SK-MEL-5 (cell line): ENCODE data around the gene SFXN5. TPM values are rescaled to one million over a fixed set of nuclear protein-coding genes. Genes with fewer than 3 reads are reported as not detected.
A peak's percentile ranks its signal among the peaks of the same experiment; 100 is the strongest.
"Not testable (repeated sequence)": the region's sequence is repeated elsewhere in the genome, so short reads cannot be mapped to it uniquely, and the experiment has no call there.

Source experiments
- DNase-seq: peaks from one replicate; pipeline ENCODE4 v3.0.0-alpha.2; 2016; ENCODE audit warnings: low read depth, low spot score
- in situ Hi-C: cut with HindIII; loops from 2 replicates; pipeline ENCODE4 v1.10.0; 2016; ENCODE audit warnings: low sequenced_read_pairs, high pct_unique_total_duplicates, low pct_unique_long_range_greater_than_20kb
- polyA plus RNA-seq, 2 experiments: library from polyadenylated mRNA; depleted of rRNA; stranded (reverse); fragments of >200 nt; gene quantifications; 2 replicates each; pipeline ENCODE4 v1.2.3, GENCODE V29; 2015
- total RNA-seq: library from RNA; depleted of rRNA; stranded (reverse); fragments of >200 nt; shearing (Covaris generic); gene quantifications from 2 replicates; pipeline ENCODE4 v1.2.3, GENCODE V29; 2014; rRNA removed

Gene SFXN5, protein sequence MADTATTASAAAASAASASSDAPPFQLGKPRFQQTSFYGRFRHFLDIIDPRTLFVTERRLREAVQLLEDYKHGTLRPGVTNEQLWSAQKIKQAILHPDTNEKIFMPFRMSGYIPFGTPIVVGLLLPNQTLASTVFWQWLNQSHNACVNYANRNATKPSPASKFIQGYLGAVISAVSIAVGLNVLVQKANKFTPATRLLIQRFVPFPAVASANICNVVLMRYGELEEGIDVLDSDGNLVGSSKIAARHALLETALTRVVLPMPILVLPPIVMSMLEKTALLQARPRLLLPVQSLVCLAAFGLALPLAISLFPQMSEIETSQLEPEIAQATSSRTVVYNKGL
- total RNA-seq, result 7.1 and 7.8 TPM in 2 replicates
- polyA plus RNA-seq (2015; cell fraction: cytosol; rRNA removed), result 6.1 and 9.7 TPM in 2 replicates
- polyA plus RNA-seq (2015; cell fraction: nucleus; rRNA removed), result 19.9 and 41.1 TPM in 2 replicates

DNA sequence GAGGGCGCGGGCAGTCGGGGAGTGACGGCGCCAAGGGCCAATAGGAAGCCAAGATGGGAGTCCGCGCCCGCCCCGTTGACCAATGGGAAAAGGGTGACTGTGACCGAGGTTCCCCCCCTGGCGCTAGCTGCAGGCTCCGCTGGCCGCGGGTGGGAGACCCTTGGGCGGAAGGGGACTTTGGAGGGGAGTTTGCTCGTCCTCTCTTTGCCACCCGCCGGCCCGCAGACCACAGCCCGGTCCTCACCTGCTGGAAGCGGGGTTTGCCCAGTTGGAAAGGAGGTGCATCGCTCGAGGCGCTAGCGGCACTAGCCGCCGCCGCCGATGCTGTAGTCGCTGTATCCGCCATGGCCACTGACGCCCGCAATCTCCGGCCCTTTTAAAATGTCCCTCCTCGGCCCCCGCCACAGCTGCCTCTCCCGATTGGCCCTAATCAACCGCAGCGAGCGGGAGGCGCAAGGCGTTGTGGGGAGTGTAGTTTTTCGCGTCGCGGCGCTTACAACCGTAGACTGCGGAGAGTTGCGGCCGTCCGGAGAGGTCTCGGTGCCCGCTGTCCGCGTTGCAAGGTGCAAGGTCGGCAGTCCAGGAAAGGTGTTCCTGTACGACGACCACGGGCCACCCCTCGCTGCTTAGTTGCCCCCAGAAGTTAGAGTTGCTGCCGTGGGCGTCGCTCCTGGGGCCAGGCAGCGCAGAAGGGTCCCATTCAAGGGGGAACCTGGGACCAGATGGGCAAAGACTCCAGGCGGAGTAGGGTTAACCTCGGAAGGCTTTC lies at the start of gene SFXN5:
TSS of gene SFXN5 (minus strand) at position 353 of the 769 bp plus-strand sequence. CDS start at position 346, 7 bp downstream.
- DNase-seq, result peak; percentile 97
- in situ Hi-C loops, result no loop called here

DNA sequence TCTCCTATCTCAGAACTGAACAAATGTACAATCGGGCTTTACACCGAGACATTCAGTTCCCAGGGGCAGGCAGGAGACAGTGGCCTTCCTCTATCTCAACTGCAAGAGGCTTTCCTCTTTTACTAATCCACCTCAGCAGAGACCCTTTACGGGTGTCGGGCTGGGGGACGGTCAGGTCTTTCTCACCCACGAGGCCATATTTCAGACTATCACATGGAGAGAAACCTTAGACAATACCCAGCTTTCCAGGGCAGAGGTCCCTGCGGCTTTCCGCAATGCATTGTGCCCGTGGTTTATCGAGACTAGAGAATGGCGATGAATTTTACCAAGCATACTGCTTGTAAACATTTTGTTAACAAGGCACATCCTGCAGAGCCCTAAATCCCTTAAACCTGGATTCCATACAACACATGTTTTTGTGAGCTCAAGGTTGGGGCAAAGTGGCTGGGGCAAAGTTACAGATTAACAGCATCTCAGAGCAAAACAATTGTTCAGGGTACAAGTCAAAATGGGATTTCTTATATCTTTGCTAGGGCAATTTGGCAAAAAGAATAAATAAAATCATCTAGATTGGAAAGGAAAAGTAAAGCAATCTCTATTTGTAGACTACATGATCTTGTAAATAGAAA lies 48.2 kb upstream of the SFXN5 start:
- in situ Hi-C loops, result not testable (repeated sequence)

DNA sequence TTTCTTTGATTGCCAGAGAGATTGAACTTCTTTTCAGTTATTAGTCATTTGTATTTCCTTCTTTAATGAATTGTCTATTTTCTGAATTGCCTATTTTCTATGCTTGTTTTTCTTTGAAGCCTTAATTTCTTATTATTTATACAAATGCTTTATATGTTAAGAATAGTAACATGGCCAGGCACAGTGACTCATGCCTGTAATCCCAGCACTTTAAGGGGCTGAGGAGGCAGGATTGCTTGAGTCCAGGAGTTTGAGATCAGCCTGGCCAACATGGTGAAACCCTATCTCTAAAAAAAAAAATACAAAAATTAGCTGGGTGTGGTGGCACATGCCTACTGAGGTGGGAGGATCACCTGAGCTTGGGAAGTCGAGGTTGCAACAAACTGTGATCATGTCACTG lies 45.9 kb upstream of the SFXN5 start:
- in situ Hi-C loops, result no loop called here
- DNase-seq, result no peak

More for the DNA sequence above, 48.2 kb upstream of the SFXN5 start:
- DNase-seq, result not testable (repeated sequence)

DNA sequence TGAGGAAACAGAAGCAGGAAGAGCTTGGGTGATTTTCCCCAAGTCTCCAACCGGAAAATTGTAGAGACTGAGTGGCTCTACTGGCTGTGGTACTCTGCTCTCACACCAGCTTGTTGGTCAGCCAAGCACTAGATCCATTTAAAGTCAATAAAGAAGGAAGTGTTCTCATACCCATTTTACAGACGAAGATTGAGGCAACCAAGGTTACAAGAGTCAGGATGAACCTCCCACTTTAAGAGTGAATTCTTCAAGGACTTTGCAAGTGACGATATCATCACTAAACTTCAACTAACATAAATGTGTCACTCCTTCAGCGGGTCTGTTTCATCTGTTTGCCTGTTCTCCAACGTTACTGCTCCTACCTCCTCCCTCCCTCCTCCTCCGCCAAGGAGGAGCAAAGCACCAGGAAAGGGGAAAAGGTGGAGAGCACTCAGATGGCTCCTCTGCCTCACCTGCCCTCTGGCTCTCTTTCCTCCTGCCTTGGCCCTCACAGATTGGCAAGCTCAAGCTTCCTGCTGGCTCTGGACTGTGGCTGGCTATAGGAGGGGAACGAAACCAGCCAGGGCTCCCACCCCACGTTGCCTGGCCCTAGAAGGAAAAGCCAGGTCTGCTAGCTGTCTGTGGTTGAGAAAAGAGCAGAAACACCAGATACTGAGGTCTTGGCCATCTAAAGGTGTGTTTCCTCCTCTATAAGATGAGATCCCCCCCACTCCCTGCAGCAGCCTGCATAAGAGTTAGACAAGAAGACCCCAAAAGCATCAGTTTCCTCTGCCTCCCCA lies 44.9 kb upstream of the SFXN5 start:
- in situ Hi-C loops, result no loop called here
- no peak for DNase-seq

DNA sequence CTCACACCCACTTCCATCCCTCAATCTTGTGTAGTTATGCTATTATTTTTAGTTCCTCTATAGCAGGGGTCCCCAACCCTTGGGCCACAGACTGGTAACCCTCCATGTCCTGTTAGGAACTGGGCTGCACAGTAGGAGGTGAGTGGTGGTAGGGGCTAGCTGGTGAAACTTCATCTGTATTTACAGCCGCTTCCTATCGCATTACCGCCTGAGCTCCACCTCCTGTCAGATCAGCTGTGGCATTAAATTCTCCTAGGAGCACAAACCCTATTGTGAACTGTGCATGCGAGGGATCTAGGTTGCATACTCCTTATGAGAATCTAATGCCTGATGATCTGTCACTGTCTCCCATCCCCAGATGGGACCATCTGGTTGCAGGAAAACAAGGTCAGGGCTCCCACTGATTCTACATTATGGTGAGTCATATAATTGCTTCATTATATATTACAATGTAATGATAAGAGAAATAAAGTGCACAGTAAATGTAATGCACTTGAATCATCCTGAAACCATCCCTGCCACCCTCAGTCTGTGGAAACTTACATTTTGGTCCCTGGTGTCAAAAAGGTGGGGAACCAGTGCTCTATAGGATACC lies 42.9 kb upstream of the SFXN5 start:
- DNase-seq, result no peak
- in situ Hi-C loops, result no loop called here

DNA sequence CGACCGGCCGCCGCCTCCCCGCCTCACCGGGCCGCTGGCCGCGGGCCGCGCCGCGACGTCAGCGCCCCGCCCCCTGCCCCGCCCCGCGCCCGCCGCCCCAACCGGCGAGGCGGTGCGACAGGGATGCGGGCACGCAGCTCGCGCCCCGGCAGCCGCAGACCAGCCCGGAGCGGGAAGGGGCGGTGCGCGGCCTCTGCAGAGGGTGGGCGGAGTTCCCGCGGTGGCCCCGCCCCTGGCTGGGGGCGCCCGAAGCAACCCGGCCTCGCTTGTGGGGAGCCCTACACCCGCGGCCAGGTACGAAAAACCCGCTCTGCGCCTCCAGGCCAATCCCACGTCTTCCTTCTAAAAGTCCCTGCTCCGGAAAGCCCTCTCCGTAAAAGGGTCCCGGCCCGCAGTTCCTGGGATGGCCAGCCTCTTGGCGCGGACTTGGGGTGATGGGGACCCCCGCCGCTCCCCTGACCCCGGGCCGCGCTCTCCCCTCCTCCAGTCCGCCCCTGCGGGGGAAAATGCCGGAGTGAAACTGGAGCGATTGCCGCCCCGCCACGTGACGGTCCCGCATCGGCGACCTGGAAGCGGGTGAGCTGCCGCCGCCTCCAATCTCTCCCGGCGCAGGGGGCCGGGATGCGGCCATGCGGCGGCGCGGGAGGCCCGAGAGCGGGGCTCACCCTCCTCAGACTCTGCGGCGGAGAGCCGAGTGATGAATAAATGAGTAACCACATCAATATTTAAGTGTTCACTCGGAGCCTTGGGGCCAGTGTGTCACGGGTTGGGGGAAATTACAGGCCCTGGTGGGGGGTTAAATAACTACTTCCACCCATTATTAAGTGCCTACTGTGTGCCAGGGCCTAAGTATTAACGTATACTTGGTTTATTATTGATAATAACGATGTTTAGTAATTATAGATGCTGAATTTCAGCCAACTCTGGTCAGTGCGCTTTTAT lies 41.7 kb upstream of the SFXN5 start, which contains the start of gene RAB11FIP5:
TSS of gene RAB11FIP5 (minus strand) at position 36 of the 942 bp plus-strand sequence. CDS start 171 bp downstream, outside the sequence.
- in situ Hi-C loops, result no loop called here

DNA sequence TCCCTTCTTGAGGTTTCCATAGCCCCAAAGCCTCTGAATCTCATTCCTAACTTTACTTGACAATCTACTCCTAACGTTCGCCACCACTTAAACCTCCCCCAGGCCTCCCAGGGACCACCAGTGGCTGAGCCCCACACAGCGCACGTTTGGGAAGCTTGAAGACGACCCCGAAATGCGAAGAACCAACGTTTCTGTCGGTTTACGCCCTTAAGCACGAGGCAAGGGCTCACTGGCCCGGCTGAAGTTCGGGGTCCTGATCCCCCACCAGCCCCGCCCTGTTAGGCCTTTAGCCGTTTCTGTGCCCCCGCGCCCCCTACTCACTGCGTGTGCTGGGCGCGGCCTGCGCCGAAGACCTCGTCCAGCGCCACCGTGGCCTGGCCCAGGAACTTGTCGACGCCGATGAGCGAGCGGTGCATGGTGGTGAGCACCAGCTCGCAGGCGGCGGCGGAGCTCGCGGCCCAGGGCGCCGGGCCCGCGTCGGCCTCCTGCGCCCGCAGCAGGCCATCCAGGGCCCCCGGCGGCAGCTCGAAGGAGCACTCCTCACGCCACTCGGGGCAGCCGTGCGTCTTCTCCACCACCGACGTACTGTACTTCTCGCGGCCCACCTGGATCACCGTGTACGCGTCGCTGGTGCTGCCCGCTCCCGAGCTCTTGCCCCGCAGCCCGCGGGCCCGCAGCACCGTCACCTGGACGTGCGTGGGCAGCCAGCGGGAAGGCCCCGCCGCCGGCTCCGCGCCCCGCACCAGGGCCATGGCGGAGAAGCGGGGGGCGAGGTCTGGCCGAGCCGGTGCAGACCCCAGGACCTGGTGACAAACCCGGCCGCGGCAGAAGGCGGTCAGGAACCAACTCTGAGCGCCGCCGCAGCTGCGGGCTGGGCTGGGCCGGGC lies 40.8 kb upstream of the SFXN5 start:
- no peak for DNase-seq
- in situ Hi-C loops, result no loop called here

More for the DNA sequence above, 41.7 kb upstream of the SFXN5 start, which contains the start of gene RAB11FIP5:
- DNase-seq, result peak; percentile 69

DNA sequence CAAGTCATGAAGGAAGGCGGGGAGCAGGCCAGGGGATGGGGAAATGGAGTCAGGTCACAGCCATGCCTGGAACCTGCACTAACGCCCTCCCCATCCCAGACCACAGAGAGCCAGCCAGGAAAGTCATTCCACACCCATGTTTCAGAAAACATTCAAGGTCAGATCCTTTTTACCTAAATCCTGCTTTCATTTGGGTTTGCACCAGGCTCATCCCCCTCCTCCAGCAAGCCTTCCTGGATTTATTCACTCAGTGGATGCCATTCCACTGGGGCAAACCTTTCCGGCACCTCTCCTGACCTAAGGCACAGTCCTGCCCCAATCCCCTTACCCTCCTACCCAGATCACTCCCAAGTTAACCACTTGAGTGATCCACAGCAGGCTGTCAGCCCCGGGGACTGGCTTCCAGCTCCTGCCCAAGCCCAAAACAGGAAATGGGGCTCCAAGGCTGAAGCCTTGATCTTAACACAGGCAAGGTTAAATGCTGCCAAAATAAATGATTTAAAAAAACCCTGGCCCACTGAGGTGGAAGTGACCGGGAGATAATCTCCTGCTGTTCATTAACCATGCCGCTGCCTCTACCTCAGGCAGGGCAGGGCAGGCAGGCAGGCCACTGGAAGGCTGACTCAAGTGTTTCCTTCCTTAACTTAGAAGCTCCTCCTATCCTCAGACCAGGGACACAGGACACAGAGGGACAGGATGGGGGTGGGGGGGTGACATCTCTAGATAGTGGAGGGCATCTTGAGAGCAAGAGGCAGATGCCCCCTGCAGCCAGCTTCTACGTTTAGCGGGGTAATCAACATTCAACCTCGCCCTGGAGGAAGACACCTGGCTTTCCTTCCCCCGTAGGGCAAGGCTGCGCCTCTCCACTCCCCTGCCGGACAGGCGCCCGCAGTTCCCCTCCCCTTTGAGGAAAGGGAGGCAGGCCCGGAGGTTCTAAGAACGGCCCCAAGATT lies 39.8 kb upstream of the SFXN5 start:
- in situ Hi-C loops, result no loop called here
- DNase-seq, result no peak

DNA sequence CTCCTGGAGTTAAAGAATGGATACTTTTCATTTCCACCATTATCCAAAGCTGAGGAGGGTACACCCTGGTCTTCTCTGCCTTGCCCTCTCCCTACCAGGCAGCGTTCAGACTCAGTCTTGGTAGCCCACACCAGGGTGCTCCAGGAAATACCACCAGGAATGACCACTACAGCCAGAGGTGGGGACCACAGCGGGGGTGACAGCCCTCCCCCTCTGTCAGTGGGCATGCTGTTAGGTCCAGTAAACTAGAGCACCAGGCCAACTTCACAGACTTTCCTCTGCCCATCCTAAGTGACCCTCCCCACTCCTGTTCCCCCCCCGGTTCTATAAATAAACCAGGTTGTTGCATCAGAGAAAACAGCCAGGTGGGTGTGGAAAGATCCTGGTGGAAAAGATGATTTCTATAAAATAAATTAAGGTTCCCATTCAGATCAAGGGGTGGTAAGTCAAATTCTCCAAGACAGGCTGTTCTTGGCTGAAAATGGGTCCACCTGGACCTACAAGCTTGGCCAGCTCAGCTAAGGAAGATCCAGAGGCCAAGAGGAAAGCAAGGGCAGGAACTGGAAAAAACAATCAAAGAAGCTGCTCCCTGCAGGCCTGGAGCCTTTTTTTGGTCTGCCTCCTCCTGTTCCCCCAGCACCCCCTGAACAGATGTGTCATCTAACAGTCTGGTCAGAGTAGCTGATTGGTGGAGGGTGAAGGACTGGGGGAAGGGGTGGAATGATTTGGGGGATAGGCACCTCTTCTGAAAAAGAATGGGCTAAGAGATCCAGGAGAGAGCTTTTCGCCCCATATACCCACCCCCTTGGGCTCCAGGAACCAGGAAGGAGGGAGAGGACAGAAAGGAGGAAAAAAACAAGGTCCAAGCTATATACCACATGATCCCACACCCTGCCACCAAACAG lies 38.9 kb upstream of the SFXN5 start:
- DNase-seq, result no peak
- in situ Hi-C loops, result no loop called here

DNA sequence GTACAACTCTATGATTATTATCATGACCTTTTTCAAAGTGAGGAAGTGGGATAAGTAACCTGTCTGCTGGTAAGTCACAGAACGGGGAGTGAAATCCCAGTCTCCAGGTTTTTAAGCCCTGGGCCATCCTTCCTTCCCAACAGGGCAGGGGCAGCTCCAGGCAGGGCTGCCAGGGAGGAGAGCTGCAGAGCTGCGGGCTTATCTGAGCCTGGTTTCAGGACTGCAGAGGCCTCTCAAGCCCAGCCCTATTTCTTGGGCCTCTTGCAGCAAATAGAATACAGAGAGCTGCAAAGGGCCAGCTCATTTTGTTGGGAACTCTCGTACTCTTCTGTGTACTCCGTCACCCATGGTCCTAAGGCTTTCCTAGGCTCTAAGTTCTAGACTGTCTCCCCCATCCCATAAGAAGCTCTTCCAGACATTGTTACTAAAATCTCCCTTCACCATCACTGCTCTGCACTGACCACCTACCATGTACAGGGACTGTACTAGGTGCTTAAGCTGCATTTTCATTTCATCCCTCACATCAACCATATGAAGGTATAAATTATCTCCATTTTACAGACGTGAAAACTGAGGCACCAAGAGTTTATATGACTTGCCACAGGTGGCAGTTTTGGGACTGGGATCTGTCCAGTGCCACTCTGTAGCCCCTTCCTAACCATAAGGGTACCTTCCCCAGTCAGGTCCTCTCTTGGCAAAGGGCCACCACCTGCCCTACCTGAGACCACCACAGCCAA lies 38.1 kb upstream of the SFXN5 start:
- no peak for DNase-seq
- in situ Hi-C loops, result no loop called here

DNA sequence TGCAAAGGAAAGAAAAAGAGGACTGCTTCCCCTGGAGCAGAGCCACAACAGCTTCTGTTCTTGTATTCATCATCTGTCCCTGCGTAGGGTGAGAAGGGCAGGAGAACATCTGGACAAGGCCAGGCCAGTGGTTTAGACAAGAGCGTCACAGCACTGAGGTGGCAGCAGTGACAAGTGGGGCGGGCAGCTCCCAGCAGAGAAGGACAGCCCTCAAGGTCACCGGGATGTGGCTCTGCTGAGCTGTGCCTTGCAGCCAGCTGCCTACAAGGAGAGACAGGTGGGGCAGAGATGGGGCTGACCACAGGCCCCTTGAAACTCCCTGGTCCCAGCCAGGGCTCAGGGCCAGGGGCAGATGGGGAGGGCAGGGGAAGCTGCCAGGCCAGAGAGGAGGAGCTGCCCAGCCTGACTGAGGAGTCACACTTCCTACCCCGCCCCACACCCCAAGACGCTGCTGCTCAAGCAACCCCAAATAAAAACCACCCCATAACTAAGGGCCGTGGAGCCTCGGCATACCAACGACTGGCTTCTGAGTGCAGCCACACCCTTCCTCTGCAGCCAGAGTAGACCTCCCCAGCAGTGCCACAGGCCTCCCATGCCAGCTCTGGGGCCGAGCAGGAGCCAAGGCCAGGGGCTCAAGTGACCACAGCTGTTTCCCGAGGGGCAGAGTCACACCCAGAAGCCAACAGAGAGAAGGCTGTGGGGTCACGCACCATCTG lies 35.9 kb upstream of the SFXN5 start:
- DNase-seq, result no peak
- in situ Hi-C loops, result no loop called here

DNA sequence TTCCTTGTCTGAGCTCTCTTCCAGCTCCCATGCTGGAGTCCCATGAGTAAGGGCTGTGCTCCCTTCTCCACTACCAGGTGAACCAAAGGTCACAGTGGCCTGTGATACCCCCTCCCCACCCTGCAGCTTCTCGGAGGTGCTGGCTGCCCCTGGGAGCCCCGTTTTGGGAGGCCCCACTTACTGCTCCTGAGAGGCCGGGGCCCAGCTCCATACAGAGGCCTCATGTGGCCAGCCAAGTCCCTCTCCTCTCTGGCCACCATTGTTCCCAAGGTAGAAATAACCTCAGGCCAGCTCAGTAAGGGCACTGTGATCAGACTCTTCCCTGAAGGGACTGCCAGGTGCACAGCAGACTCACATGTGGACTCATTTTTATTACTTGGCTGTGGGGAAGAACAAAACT lies 35.3 kb upstream of the SFXN5 start:
- in situ Hi-C loops, result no loop called here

More for the DNA sequence above, 35.3 kb upstream of the SFXN5 start:
- DNase-seq, result no peak
